SK-N-SH treated with all-trans-retinoic acid at 6 μM for 48 hours (cell line): Measurements from ENCODE around the gene PPFIA1.

Experiments
- CSRNP3 ChIP-seq: fragments of 250-450 bp; sonication (Bioruptor Pico); IDR thresholded peaks from 2 replicates; pipeline ENCODE4 v1.5.1; 2021; ENCODE audit warnings: mild to moderate bottlenecking, moderate library complexity
- OSR1 ChIP-seq: fragments of 250-450 bp; sonication (Bioruptor Pico); IDR thresholded peaks from 2 replicates; pipeline ENCODE4 v1.8.0; 2022; ENCODE audit warnings: moderate library complexity, mild to moderate bottlenecking, inconsistent platforms
- POU6F1 ChIP-seq: fragments of 250-450 bp; sonication (Bioruptor Pico); IDR thresholded peaks from 2 replicates; pipeline ENCODE4 v1.8.0; 2021; ENCODE audit warnings: low read depth, mild to moderate bottlenecking, moderate library complexity, borderline replicate concordance
- RARB ChIP-seq: fragments of 250-450 bp; sonication (Bioruptor Pico); IDR thresholded peaks from 2 replicates; pipeline ENCODE4 v1.8.0; 2021; ENCODE audit warnings: mild to moderate bottlenecking, moderate library complexity
- SNAI2 ChIP-seq: fragments of 250-450 bp; sonication (Bioruptor Pico); IDR thresholded peaks from 2 replicates; pipeline ENCODE4 v1.5.0; 2020; ENCODE audit warnings: mild to moderate bottlenecking, moderate library complexity
- TCF4 ChIP-seq: fragments of 250-450 bp; sonication (Bioruptor Pico); IDR thresholded peaks from 2 replicates; pipeline ENCODE4 v1.8.0; 2021; ENCODE audit warnings: mild to moderate bottlenecking, moderate library complexity, borderline replicate concordance
- TSHZ2 ChIP-seq: fragments of 250-450 bp; sonication (Bioruptor Pico); IDR thresholded peaks from 2 replicates; pipeline ENCODE4 v1.5.0; 2020; ENCODE audit warnings: mild to moderate bottlenecking, moderate library complexity
- ZFP30 ChIP-seq: fragments of 450-650 bp; formaldehyde crosslinking; IDR thresholded peaks from 2 replicates; pipeline ENCODE4 v1.5.0; 2022; ENCODE audit warnings: mild to moderate bottlenecking, moderate library complexity
- ZNF8 ChIP-seq: fragments of 450-650 bp; formaldehyde crosslinking; IDR thresholded peaks from 2 replicates; pipeline ENCODE4 v1.5.0; 2020; ENCODE audit warnings: mild to moderate bottlenecking, moderate library complexity
- TF ChIP-seq, protein P1 (sequence below): fragments of 250-450 bp; sonication (Bioruptor Pico); IDR thresholded peaks from 2 replicates; pipeline ENCODE4 v1.8.0; 2020; ENCODE audit warnings: mild to moderate bottlenecking, moderate library complexity, borderline replicate concordance

GRCh38 chr11:70314730-70315129, 44.2 kb downstream of the PPFIA1 start:
- no peak for TF ChIP-seq SNAI2 (CRISPR knock-in tag)
- no peak for TF ChIP-seq TCF4
- TF ChIP-seq, protein P1, sequence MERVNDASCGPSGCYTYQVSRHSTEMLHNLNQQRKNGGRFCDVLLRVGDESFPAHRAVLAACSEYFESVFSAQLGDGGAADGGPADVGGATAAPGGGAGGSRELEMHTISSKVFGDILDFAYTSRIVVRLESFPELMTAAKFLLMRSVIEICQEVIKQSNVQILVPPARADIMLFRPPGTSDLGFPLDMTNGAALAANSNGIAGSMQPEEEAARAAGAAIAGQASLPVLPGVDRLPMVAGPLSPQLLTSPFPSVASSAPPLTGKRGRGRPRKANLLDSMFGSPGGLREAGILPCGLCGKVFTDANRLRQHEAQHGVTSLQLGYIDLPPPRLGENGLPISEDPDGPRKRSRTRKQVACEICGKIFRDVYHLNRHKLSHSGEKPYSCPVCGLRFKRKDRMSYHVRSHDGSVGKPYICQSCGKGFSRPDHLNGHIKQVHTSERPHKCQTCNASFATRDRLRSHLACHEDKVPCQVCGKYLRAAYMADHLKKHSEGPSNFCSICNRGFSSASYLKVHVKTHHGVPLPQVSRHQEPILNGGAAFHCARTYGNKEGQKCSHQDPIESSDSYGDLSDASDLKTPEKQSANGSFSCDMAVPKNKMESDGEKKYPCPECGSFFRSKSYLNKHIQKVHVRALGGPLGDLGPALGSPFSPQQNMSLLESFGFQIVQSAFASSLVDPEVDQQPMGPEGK (CRISPR knock-in tag), result no peak
- no peak for TF ChIP-seq CSRNP3 (CRISPR knock-in tag)
- TF ChIP-seq TSHZ2 (CRISPR knock-in tag), result no peak
- no peak for TF ChIP-seq ZFP30 (CRISPR knock-in tag)
- TF ChIP-seq POU6F1, result no peak
- no peak for TF ChIP-seq ZNF8
- TF ChIP-seq RARB (CRISPR knock-in tag), result no peak
- TF ChIP-seq OSR1 (CRISPR knock-in tag), result no peak
